Keratinocyte (primary cell): ENCODE data around the gene CARS1.

Experiments
- CTCF ChIP-seq, 3 experiments: IDR thresholded peaks in 1 of 3; conservative IDR thresholded peaks in 1 of 3; optimal IDR thresholded peaks in 1 of 3; 2 replicates in 2 of 3; 3 replicates in 1 of 3; pipeline versions ENCODE3 to v1.5.1; 2011; ENCODE audit warnings: low read length in 3 of 3, mild to moderate bottlenecking in 3 of 3, moderate library complexity in 2 of 3, control low read depth in 1 of 3, inconsistent platforms in 1 of 3; ENCODE audit not compliant: insufficient read depth in 2 of 3; ENCODE audit errors: extremely low read depth in 1 of 3
- EZH2 ChIP-seq: IDR thresholded peaks from one replicate; pipeline ENCODE4 v1.6.1; 2012; ENCODE audit warnings: inconsistent platforms, mild to moderate bottlenecking, low read length, moderate library complexity

GRCh38 chr11:3083321-3083720 lies 26.1 kb upstream of the CARS1 start:
- TF ChIP-seq CTCF (optimal IDR thresholded peaks at IDR 0.05 in 1 of 3, IDR thresholded peaks at IDR 0.05 in 1 of 3, conservative IDR thresholded peaks at IDR 0.05 in 1 of 3; ENCODE audit: extremely low read depth in 1 of 3, insufficient read depth in 2 of 3, low read length in 3 of 3) (no peak), EZH2 (no peak)
